Ectodermal cell (in vitro differentiated cells): ENCODE results near the gene OR6K2.

Source experiments
- H3K27ac ChIP-seq: 2 replicates; pipeline ENCODE4 v1.7.0; 2013; ENCODE audit warnings: mild to moderate bottlenecking, low read depth, low read length; ENCODE audit not compliant: insufficient read depth, poor library complexity, severe bottlenecking
- H3K27me3 ChIP-seq: 2 replicates; pipeline ENCODE4 v1.7.0; 2013; ENCODE audit warnings: mild to moderate bottlenecking, low read length; ENCODE audit not compliant: insufficient read depth, control insufficient read depth, poor library complexity, severe bottlenecking
- H3K36me3 ChIP-seq: one replicate; pipeline ENCODE4 v1.7.0; 2013; ENCODE audit warnings: low read length; ENCODE audit not compliant: control insufficient read depth, insufficient read depth
- H3K4me1 ChIP-seq: one replicate; pipeline ENCODE4 v1.7.0; 2013; ENCODE audit warnings: low read length; ENCODE audit not compliant: control insufficient read depth, insufficient read depth
- H3K4me3 ChIP-seq: 2 replicates; pipeline ENCODE4 v1.7.0; 2013; ENCODE audit warnings: low read depth, low read length, control low read depth; ENCODE audit not compliant: insufficient read depth
- H3K9me3 ChIP-seq: 2 replicates; pipeline ENCODE4 v1.7.0; 2013; ENCODE audit warnings: mild to moderate bottlenecking, low read length, moderate library complexity; ENCODE audit not compliant: control insufficient read depth
- WGBS, 2 experiments: methylation state at CpG; one replicate each; pipeline ENCODE4 v1.1.7; 2013; ENCODE audit warnings: missing lambda C conversion rate in 2 of 2; 5-methylcytosine and 5-hydroxymethylcytosine counted together

The OR6K2 gene

DNA sequence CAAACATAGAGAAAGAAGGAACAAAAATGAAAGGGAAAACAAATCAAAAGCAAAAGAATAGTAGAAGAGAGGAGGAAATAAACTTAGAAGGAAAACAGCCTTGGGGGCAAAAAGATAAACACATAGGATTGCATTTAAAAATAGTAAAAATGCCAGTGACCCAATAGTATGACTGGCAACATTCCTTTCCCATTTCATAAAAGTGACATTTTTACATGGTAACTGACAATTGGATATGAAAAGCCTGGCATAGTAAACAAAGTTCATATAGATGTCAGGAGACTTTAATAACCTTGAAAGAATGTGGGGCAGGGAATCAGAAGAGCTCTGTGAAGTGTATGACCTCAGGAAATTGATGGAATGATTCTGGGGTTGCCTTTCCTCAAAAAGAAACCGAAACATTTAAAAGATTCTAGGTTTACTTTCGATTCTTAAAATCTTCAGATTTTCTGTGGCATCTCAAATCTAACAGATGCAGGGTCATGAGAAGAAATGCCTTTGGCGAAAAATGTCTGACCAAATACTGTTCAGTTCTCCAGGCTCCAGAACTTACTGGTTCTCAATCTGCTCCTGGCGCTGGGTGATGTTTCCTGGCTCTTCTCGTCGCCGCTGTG is 47.6 kb downstream of the OR6K2 start:
- Histone ChIP-seq H3K36me3 (no peaks in the 10 kb centered on the region), H3K4me3 (no peak overlapping the region), H3K27me3 (no peaks in the 10 kb centered on the region), H3K27ac (no peak overlapping the region), H3K9me3 (no peaks in the 10 kb centered on the region), H3K4me1 (no peaks in the 10 kb centered on the region)
- WGBS, 2 experiments = 94 to 96% methylated on average over 7 of the region's 7 CpGs
